Aorta (tissue), 5 donors: ENCODE results near the gene DCP1A. TPM values are rescaled to one million over a fixed set of nuclear protein-coding genes. Genes with fewer than 3 reads are reported as not detected.

Experiments
- ATAC-seq: fragments of 200-7000 bp; cut with Tn5 transposase; one replicate; pipeline ENCODE4 v1.9.1; 2022; ENCODE audit warnings: moderate library complexity; ENCODE audit not compliant: low FRiP score
- DNase-seq, 2 donors: peaks; one replicate each; pipeline ENCODE4 v3.0.0-alpha.2; 2020
- H3K27ac ChIP-seq, 2 donors: one replicate each; pipeline ENCODE4 v1.5.1; 2013; ENCODE audit warnings: low read length in 2 of 2, mild to moderate bottlenecking in 2 of 2, moderate library complexity in 2 of 2, control low read depth in 1 of 2, inconsistent platforms in 1 of 2, low read depth in 1 of 2
- H3K27me3 ChIP-seq, 2 donors: one replicate each; pipeline ENCODE4 v1.6.1; 2013; ENCODE audit warnings: control low read depth in 1 of 2, low read length in 1 of 2, mild to moderate bottlenecking in 1 of 2, moderate library complexity in 1 of 2; ENCODE audit not compliant: insufficient read depth in 2 of 2, control insufficient read depth in 1 of 2
- H3K36me3 ChIP-seq, 2 donors: one replicate each; pipeline ENCODE4 v1.6.1; 2013; ENCODE audit warnings: control low read depth in 1 of 2, low read length in 1 of 2, mild to moderate bottlenecking in 1 of 2; ENCODE audit not compliant: insufficient read depth in 2 of 2, control insufficient read depth in 1 of 2
- H3K4me1 ChIP-seq, 2 donors: one replicate each; pipeline ENCODE4 v1.6.1; 2013; ENCODE audit warnings: low read length in 2 of 2, control low read depth in 1 of 2, mild to moderate bottlenecking in 1 of 2, moderate library complexity in 1 of 2; ENCODE audit not compliant: insufficient read depth in 2 of 2, control insufficient read depth in 1 of 2
- H3K4me3 ChIP-seq, 2 donors: one replicate each; pipeline ENCODE4 v1.5.1; 2013; ENCODE audit warnings: low read length in 2 of 2, control low read depth in 1 of 2, mild to moderate bottlenecking in 1 of 2
- H3K9me3 ChIP-seq: one replicate; pipeline ENCODE4 v1.6.1; 2013; ENCODE audit warnings: mild to moderate bottlenecking, low read length; ENCODE audit not compliant: control insufficient read depth
- WGBS, 2 donors: extraction: QIAGEN DNeasy Blood & Tissue Kit; methylation state at CpG; one replicate each; pipeline ENCODE4 v1.1.7; 2013; 5-methylcytosine and 5-hydroxymethylcytosine counted together
- intact Hi-C, 2 donors: fragments of 100-400 bp; cut with DNase I; formaldehyde crosslinking; loops; one replicate each; pipeline versions ENCODE4 v1.14.2 to v1.15.0; 2022
- polyA plus RNA-seq, 2 donors: library from polyadenylated mRNA; stranded (reverse); fragments of 200-250 nt; gene quantifications; one replicate each; pipeline ENCODE4 v1.2.3, GENCODE V29; 2013
- total RNA-seq, 2 donors: library from RNA; stranded (reverse); fragmentation: NEBNext Ultra II Directional; extraction: Animal tissue kit (Norgen Biotek cat#: 25700); gene quantifications; one replicate each; pipeline ENCODE4 v1.2.1, GENCODE V29; 2021
- donor health status: healthy with polysubstance abuse.
- donor health status: Bipolar disorder and iron deficiency.
- donor health status: DM: no; HTN: no; CAD: no.
- donor health status: DM: no; HTN: no; CAD: no.
- donor health status: DM: yes; HTN: yes; CAD: no.

Gene DCP1A
- total and polyA plus RNA-seq, 4 donors, result 2.5 to 27.0 (median 17.6) TPM

- WGBS, 2 donors, result 67 to 76% methylated on average over 10 of the region's 10 CpGs
- DNase-seq (no peak), ATAC-seq (no peak)
- Histone ChIP-seq H3K27ac (no peak overlapping the region), H3K27me3 (no peaks in the 10 kb centered on the region), H3K4me1 (peaks cover 0 to 2% of the 10 kb centered on the region in 2 donors), H3K9me3 (no peaks in the 10 kb centered on the region), H3K36me3 (no peaks in the 10 kb centered on the region), H3K4me3 (no peak overlapping the region)
- intact Hi-C loops, result no loop called here
Observed at GRCh38 chr3:53252096-53252946, 95.0 kb downstream of the DCP1A start.

GRCh38 chr3:53250881-53251605 is 96.3 kb downstream of the DCP1A start:
- no peak overlapping the region for H3K27ac ChIP-seq
- intact Hi-C loops, result no loop called here
- no peak overlapping the region for H3K4me3 ChIP-seq
- ATAC-seq, result no peak
- no peaks in the 10 kb centered on the region for H3K36me3 ChIP-seq
- no peak for DNase-seq
- H3K27me3 ChIP-seq, result no peaks in the 10 kb centered on the region
- H3K4me1 ChIP-seq, result peaks cover 0 to 2% of the 10 kb centered on the region in 2 donors
- no peaks in the 10 kb centered on the region for H3K9me3 ChIP-seq
- 84 to 91% methylated on average over 4 of the region's 4 CpGs for WGBS, 2 donors

GRCh38 chr3:53250453-53250852 is 96.9 kb downstream of the DCP1A start:
- Histone ChIP-seq H3K36me3 (no peaks in the 10 kb centered on the region), H3K27ac (no peak overlapping the region), H3K4me1 (peaks cover 0 to 2% of the 10 kb centered on the region in 2 donors), H3K4me3 (no peak overlapping the region), H3K9me3 (no peaks in the 10 kb centered on the region), H3K27me3 (no peaks in the 10 kb centered on the region)
- intact Hi-C loops, result no loop called here
- no peak for ATAC-seq
- DNase-seq, result no peak
- whole genome bisulfite sequencing, 2 donors, result 90 to 91% methylated on average over 3 of the region's 3 CpGs

GRCh38 chr3:53248161-53248560 is 99.2 kb downstream of the DCP1A start:
- ATAC-seq, result no peak
- Histone ChIP-seq H3K36me3 (no peaks in the 10 kb centered on the region), H3K9me3 (no peaks in the 10 kb centered on the region), H3K27ac (no peak overlapping the region), H3K4me1 (peaks cover 0 to 2% of the 10 kb centered on the region in 2 donors), H3K27me3 (no peaks in the 10 kb centered on the region), H3K4me3 (no peak overlapping the region)
- 93% methylated on average over 6 of the region's 6 CpGs for WGBS, 2 donors
- no peak for DNase-seq
- intact Hi-C loops, result no loop called here

GRCh38 chr3:53247619-53248018 is 99.7 kb downstream of the DCP1A start:
- DNase-seq (no peak), ATAC-seq (no peak)
- Histone ChIP-seq H3K27me3 (no peaks in the 10 kb centered on the region), H3K4me1 (peaks cover 0 to 2% of the 10 kb centered on the region in 2 donors), H3K9me3 (no peaks in the 10 kb centered on the region), H3K27ac (no peak overlapping the region), H3K36me3 (no peaks in the 10 kb centered on the region), H3K4me3 (no peak overlapping the region)
- 79 to 89% methylated on average over 2 of the region's 2 CpGs for WGBS, 2 donors
- intact Hi-C loops, result no loop called here

- intact Hi-C loops, result no loop called here
- no peaks in the 10 kb centered on the region for H3K9me3 ChIP-seq
- no peaks in the 10 kb centered on the region for H3K27me3 ChIP-seq
- H3K4me1 ChIP-seq, result no peaks in the 10 kb centered on the region
- no peaks in the 10 kb centered on the region for H3K36me3 ChIP-seq
- H3K4me3 ChIP-seq, result no peak overlapping the region
- no peak overlapping the region for H3K27ac ChIP-seq
- WGBS, 2 donors, result 94 to 97% methylated on average over 8 of the region's 8 CpGs
- DNase-seq (no peak), ATAC-seq (no peak)
Observed at GRCh38 chr3:53244271-53244670, 103.1 kb downstream of the DCP1A start.

- Histone ChIP-seq H3K4me1 (no peaks in the 10 kb centered on the region), H3K4me3 (no peak overlapping the region), H3K27ac (no peak overlapping the region), H3K27me3 (no peaks in the 10 kb centered on the region), H3K36me3 (no peaks in the 10 kb centered on the region), H3K9me3 (no peaks in the 10 kb centered on the region)
- DNase-seq, result no peak
- ATAC-seq, result no peak
- intact Hi-C loops, result no loop called here
- 88% methylated on average over 8 of the region's 8 CpGs for WGBS, 2 donors
Observed at GRCh38 chr3:53243785-53244184, 103.6 kb downstream of the DCP1A start.

- ATAC-seq (no peak), DNase-seq (no peak)
- Histone ChIP-seq H3K36me3 (no peaks in the 10 kb centered on the region), H3K4me3 (no peak overlapping the region), H3K9me3 (no peaks in the 10 kb centered on the region), H3K27me3 (no peaks in the 10 kb centered on the region), H3K27ac (no peak overlapping the region), H3K4me1 (no peaks in the 10 kb centered on the region)
- WGBS, 2 donors, result 66 to 81% methylated on average over 14 of the region's 14 CpGs
- intact Hi-C loops, result no loop called here
Observed at GRCh38 chr3:53243165-53243564, 104.2 kb downstream of the DCP1A start.

GRCh38 chr3:53242642-53243041 is 104.7 kb downstream of the DCP1A start:
- Histone ChIP-seq H3K36me3 (no peaks in the 10 kb centered on the region), H3K4me1 (no peaks in the 10 kb centered on the region), H3K4me3 (no peak overlapping the region), H3K9me3 (no peaks in the 10 kb centered on the region), H3K27me3 (no peaks in the 10 kb centered on the region), H3K27ac (no peak overlapping the region)
- ATAC-seq (peak; percentile 9), DNase-seq (no peak)
- intact Hi-C loops, result no loop called here
- WGBS, 2 donors, result 74 to 89% methylated on average over 4 of the region's 4 CpGs
